A172 (cell line): ENCODE data around the gene CDKN3. TPM values are rescaled to one million over a fixed set of nuclear protein-coding genes. Genes with fewer than 3 reads are reported as not detected.
"Not testable (repeated sequence)": the region's sequence is repeated elsewhere in the genome, so short reads cannot be mapped to it uniquely, and the experiment has no call there.

ENCODE experiments used
- DNase-seq: peaks from one replicate; pipeline ENCODE4 v3.0.0-alpha.2; 2015; ENCODE audit warnings: low spot score
- total RNA-seq: library from RNA; depleted of rRNA; stranded (reverse); fragments of >200 nt; shearing (Covaris generic); gene quantifications from 2 replicates; pipeline ENCODE4 v1.2.3, GENCODE V29; 2014

CDKN3 gene
- total RNA-seq, 1 experiment from 2014 or later, result 166 TPM

GRCh38 chr14:54424479-54424901 is 27.7 kb downstream of the CDKN3 start:
- DNase-seq, result no peak

GRCh38 chr14:54425068-54425467 is 28.3 kb downstream of the CDKN3 start:
- DNase-seq, result no peak

- no peak for DNase-seq
Observed at GRCh38 chr14:54425537-54426274, 28.9 kb downstream of the CDKN3 start.

DNA sequence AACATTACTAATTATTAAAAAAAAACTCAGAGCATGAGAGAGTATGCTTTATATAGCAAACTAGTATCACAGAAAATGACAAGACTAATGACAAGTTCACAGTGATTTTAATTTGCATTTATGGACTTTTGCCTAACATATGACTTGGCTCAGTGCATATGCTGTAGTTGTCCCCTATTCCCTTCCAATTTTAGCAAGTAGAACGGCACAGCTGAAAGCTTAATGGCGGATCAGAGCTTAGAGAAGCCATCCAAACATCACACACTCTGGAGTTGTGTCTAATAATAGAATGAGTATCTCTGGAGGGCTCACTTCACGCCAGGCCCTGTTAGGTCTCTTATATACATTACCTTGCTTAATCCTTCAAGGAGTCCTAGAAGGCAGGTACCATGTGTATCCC is 31.1 kb downstream of the CDKN3 start:
- no peak for DNase-seq

- no peak for DNase-seq
Observed at GRCh38 chr14:54428527-54428926, 31.7 kb downstream of the CDKN3 start.

GRCh38 chr14:54435500-54435981 is 38.7 kb downstream of the CDKN3 start:
- DNase-seq, result peak; percentile 43

DNA sequence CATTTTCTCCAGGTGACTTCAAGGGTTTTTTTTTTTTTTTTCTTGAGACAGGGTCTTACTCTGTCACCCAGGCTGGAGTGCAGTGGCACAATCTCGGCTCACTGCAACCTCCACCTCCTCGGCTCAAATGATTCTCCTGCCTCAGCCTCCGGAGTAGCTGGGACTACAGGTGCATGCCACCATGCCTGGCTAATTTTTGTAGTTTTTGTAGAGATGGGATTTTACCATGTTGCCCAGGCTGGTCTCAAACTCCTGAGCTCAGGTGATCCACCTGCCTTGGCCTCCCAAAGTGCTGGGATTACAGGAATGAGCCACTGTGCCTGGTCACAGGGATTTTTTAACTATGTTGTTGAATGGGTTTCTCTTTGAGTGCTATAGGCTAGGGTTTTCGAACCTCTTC is 41.1 kb downstream of the CDKN3 start:
- not testable (repeated sequence) for DNase-seq

DNA sequence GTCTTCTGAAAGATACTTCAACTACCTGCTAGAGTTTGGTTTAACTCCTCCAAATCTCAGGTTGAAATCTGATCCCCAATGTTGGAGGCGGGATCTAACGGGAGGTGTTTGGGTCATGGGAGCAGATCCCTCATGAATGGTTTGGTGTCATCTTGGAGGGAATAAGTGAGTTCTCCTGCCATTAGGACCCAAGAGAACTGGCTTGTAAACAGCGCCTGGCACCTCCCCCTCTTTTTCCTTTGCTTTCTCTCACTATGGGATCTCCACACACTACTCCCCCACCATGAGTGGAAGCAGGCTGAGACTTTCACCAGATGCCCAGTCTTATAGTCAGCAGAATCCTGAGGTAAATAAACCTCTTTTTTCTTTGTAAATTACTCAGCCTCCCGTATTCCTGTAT is 41.9 kb downstream of the CDKN3 start:
- DNase-seq, result no peak

- DNase-seq, result no peak
Observed at GRCh38 chr14:54440037-54440436, 43.2 kb downstream of the CDKN3 start.

GRCh38 chr14:54440476-54440872 is 43.7 kb downstream of the CDKN3 start:
- no peak for DNase-seq

- DNase-seq, result peak; percentile 77
Observed at GRCh38 chr14:54440873-54441868, 44.4 kb downstream of the CDKN3 start, which contains the start of gene CNIH1. TSS of gene CNIH1 (minus strand) at chr14:54441374. CDS start at chr14:54441327, 47 bp downstream.

- DNase-seq, result not testable (repeated sequence)
Observed at GRCh38 chr14:54442961-54443360, 46.2 kb downstream of the CDKN3 start.

- DNase-seq, result no peak
Observed at GRCh38 chr14:54443981-54444380, 47.2 kb downstream of the CDKN3 start.

DNA sequence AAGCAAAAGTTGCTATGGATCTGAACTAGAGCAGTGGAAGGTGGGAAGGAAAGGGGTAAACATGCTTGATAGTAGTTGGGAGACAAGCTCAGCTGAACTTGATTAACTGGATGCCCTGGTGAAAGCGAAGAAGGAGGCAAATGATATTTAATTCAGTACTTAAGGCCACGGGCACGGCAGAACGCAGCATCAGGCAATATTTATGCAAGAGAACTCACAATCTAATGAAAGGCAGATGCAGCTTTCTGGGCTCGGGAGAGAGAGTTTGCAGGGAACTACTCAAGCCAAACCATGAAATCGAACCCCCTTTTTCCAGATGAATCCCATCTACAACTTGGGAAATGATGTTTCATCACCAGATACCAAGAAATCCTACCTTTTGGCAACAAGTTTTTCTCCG is 47.9 kb downstream of the CDKN3 start:
- no peak for DNase-seq

- DNase-seq, result no peak
Observed at GRCh38 chr14:54446161-54446693, 49.4 kb downstream of the CDKN3 start.

DNA sequence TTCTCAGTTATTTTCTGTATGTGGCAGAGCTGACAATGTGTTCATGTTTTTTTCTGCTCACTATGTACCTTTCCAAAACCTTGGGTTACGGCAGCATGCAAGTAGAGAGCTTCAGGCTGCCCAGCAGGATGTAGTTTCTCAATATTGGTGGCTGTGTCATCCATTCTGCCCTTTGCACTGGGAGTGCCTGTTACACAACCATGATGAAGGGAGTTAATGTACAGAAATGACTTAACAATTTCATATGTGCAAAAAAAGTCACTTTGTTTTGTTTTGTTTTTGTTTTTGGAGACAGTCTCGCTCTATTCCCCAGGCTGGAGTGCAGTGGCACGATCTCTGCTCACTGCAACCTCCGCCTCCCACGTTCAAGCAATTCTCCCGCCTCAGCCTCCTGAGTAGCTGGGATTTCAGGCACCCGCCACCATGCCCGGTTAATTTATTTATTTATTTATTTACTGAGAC is 50.5 kb downstream of the CDKN3 start:
- no peak for DNase-seq

GRCh38 chr14:54450535-54450934 is 53.7 kb downstream of the CDKN3 start:
- no peak for DNase-seq

DNA sequence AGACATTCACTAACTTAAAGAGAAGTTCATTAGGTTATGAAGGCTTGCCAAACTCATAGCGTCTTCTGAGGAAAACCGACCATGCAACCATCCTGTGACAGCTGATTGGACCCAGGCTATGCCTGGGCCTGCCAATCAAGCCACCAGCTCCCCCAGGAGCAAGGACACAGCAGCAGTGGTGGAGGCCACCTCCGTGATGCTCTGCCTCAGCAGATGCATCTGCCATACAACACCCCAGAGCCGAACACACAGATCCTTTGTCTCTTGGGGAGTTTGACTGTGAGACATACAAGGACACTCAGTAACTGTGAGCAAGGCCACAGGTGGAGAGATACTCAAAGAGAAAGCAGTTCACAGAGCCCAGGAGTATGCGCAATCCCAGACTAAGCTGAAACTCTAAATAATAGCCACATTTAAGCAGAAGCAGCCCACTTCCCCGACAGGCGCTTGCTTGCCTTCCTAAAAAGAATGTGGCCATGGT is 54.4 kb downstream of the CDKN3 start:
- no peak for DNase-seq

- DNase-seq, result no peak
Observed at GRCh38 chr14:54451961-54452360, 55.2 kb downstream of the CDKN3 start.

DNA sequence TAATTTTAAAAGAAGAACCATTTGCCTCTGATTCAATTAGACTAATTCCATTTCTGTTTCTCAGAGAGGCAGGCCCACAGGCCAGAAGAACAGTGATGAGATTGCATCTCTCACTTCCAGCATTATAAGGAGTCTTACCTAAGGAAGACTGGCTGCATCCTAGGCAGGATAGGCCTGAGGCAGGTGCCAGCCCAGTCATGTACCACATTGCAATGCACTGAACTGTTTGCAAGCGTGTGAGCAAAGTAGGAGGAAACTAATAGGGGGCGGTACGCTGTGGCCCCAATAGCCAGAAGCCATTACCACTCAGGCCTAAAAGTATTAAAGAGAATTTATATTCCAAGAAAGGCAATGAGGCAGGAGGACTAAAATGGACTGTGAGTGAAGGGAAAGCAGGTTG is 56.4 kb downstream of the CDKN3 start:
- DNase-seq, result no peak

DNA sequence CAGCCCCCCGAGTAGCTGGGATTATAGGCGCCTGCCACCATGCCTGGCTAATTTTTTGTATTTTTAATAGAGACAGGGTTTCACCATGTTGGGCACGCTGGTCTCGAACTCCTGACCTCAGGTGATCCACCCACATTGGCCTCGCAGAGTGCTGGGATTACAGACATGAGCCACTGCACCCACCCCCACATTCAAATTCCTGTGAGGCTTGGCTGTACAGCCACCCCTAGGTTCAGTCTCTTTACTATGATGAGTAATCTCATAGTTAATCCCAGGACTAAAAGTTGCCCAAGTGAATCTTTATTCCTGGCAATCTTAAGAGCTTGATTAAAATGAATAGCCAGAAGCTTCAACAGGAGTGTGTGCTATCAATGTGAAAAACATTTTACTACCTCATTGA is 57.2 kb downstream of the CDKN3 start:
- not testable (repeated sequence) for DNase-seq

DNA sequence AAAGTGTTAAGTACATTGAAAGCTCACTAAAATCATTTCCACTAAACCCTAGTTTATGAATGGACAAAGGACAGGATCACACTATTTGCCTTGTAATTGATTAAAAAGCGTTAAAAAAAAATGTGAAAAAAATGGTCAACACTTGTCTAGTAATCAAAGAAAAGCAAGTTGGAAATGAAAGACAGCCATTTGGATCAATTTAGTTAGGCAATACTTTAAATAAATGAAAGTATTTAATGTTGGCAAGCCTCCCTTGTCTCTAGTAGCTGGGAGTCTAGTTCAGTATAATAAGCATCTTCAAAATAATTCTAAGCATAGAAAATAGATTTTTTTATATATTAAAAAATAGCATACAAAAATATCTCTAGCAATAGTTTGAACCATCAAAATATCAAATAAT is 58.6 kb downstream of the CDKN3 start:
- DNase-seq, result no peak
